ENCODE results near the gene PYM1. TPM values are rescaled to one million over a fixed set of nuclear protein-coding genes. Genes with fewer than 3 reads are reported as not detected.
A peak's percentile ranks its signal among the peaks of the same experiment; 100 is the strongest.

The PYM1 gene
- total and polyA plus RNA-seq, 8 donors: 27.3 to 36.4 (median 33.0) TPM

GRCh38 chr12:55935738-55936151 is 8.1 kb upstream of the PYM1 start:
- no peak for TF ChIP-seq CTCF (IDR thresholded peaks at IDR 0.05)
- peak in 2 of 4 donors; percentile 33 to 77 for DNase-seq
- peaks cover 0 to 35% of the 10 kb centered on the region in 2 donors for H3K36me3 ChIP-seq
- no peak overlapping the region for H3K4me3 ChIP-seq
- no peaks in the 10 kb centered on the region for H3K27me3 ChIP-seq
- no peaks in the 10 kb centered on the region for H3K9me3 ChIP-seq
- peaks cover 14 to 41% of the 10 kb centered on the region in 2 donors for H3K4me1 ChIP-seq
- intact Hi-C loops (cut with DNase I): loop anchor here in 1 of 2 donors (5.0 kb wide), 1 partner anchor 193 kb away; the partner anchor contains the start of gene GDF11
- H3K27ac ChIP-seq: peak overlapping the region; percentile 26 to 66
- no peak for ATAC-seq

GRCh38 chr12:55934773-55935172 is 7.1 kb upstream of the PYM1 start:
- H3K36me3 ChIP-seq: peaks cover 0 to 31% of the 10 kb centered on the region in 2 donors
- H3K4me3 ChIP-seq: no peak overlapping the region
- H3K9me3 ChIP-seq: no peaks in the 10 kb centered on the region

GRCh38 chr12:55933799-55934742 is 6.4 kb upstream of the PYM1 start:
- no peak for ATAC-seq
- no peak for TF ChIP-seq CTCF (IDR thresholded peaks at IDR 0.05)

More at GRCh38 chr12:55934773-55935172, 7.1 kb upstream of the PYM1 start:
- TF ChIP-seq CTCF (IDR thresholded peaks at IDR 0.05): no peak
- ATAC-seq: no peak
- Histone ChIP-seq H3K27ac (no peak overlapping the region), H3K4me1 (peaks cover 19 to 44% of the 10 kb centered on the region in 2 donors), H3K27me3 (no peaks in the 10 kb centered on the region)
- DNase-seq: no peak
- intact Hi-C loops (cut with DNase I): loop anchor here in 1 of 2 donors (5.0 kb wide), 1 partner anchor 192 kb away; the partner anchor contains the start of gene GDF11

GRCh38 chr12:55933169-55933798 is 5.6 kb upstream of the PYM1 start:
- TF ChIP-seq CTCF (IDR thresholded peaks at IDR 0.05): no peak
- H3K27me3 ChIP-seq: no peaks in the 10 kb centered on the region
- no peak for ATAC-seq
- peaks cover 21 to 59% of the 10 kb centered on the region in 2 donors for H3K4me1 ChIP-seq
- peak overlapping the region in 1 of 2 donors; percentile 77 for H3K4me3 ChIP-seq
- no peaks in the 10 kb centered on the region for H3K9me3 ChIP-seq
- peak overlapping the region in 1 of 2 donors; percentile 60 for H3K27ac ChIP-seq
- peaks cover 0 to 17% of the 10 kb centered on the region in 2 donors for H3K36me3 ChIP-seq
- intact Hi-C loops (cut with DNase I): no loop called here
- no peak for DNase-seq

More at GRCh38 chr12:55933799-55934742, 6.4 kb upstream of the PYM1 start:
- DNase-seq: no peak
- Histone ChIP-seq H3K27me3 (no peaks in the 10 kb centered on the region), H3K4me3 (no peak overlapping the region), H3K36me3 (peaks cover 0 to 25% of the 10 kb centered on the region in 2 donors), H3K27ac (peak overlapping the region in 1 of 2 donors; percentile 60), H3K4me1 (peaks cover 19 to 51% of the 10 kb centered on the region in 2 donors), H3K9me3 (no peaks in the 10 kb centered on the region)
- intact Hi-C loops (cut with DNase I): no loop called here

- peaks cover 25 to 66% of the 10 kb centered on the region in 2 donors for H3K4me1 ChIP-seq
- H3K4me3 ChIP-seq: peak overlapping the region; percentile 65 to 77
- DNase-seq (peak in 1 of 4 donors; percentile 43), ATAC-seq (peak; percentile 22)
- no peaks in the 10 kb centered on the region for H3K27me3 ChIP-seq
- no peaks in the 10 kb centered on the region for H3K9me3 ChIP-seq
- H3K27ac ChIP-seq: peak overlapping the region in 1 of 2 donors; percentile 89
- peaks cover 0 to 11% of the 10 kb centered on the region in 2 donors for H3K36me3 ChIP-seq
- intact Hi-C loops (cut with DNase I): no loop called here
- no peak for TF ChIP-seq CTCF (IDR thresholded peaks at IDR 0.05)
Measured at GRCh38 chr12:55932551-55932910, 4.8 kb upstream of the PYM1 start.
